ENCODE data around the gene NEU1.

DNA sequence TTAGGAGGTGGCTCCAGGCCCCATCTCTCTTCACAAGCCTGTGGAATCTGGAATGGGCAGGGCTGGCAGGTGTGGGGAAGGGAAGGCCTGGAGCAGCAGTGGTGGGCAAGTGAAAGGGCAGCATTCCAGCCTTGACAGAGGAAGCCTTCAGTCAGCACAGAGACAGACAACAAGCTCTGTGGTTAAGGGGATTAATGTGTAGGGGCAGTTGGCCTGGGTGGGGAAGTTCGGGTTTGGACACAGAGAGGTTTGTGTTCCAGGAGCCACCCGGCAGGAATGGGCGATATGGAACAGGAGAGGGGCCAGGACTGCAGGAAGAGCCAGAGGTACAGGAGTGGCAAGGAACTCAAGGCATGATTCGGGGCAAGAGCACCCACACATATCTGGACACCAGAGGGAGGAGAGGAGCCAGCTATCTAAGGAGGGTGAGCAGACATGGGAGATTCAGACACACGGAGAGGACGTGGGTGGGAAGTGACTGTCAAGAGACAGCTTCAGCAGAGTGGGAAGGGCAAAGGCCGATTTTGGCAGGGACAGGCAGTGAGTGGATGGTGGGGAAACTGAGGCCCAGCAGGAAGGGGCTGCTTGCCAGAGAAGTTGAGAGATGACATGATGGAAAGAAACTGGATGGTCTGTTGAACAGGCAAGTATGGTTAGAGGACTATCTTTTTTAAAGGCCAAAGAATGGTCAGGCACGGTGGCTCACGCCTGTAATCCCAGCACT is 18.7 kb upstream of the NEU1 start:
- TF ChIP-seq YY1 (IDR thresholded peaks at IDR 0.05; ENCODE audit: low read depth) (no peak), EP300 (IDR thresholded peaks at IDR 0.05; ENCODE audit: borderline replicate concordance) (no peak), TAF1 (IDR thresholded peaks at IDR 0.05; ENCODE audit: low read depth) (no peak), EGR1 (IDR thresholded peaks at IDR 0.05) (no peak), FOXM1 (IDR thresholded peaks at IDR 0.05; ENCODE audit: borderline replicate concordance, low read depth) (no peak), CREB1 (IDR thresholded peaks at IDR 0.05; ENCODE audit: low read depth) (no peak)
- TF ChIP-seq, protein P1, sequence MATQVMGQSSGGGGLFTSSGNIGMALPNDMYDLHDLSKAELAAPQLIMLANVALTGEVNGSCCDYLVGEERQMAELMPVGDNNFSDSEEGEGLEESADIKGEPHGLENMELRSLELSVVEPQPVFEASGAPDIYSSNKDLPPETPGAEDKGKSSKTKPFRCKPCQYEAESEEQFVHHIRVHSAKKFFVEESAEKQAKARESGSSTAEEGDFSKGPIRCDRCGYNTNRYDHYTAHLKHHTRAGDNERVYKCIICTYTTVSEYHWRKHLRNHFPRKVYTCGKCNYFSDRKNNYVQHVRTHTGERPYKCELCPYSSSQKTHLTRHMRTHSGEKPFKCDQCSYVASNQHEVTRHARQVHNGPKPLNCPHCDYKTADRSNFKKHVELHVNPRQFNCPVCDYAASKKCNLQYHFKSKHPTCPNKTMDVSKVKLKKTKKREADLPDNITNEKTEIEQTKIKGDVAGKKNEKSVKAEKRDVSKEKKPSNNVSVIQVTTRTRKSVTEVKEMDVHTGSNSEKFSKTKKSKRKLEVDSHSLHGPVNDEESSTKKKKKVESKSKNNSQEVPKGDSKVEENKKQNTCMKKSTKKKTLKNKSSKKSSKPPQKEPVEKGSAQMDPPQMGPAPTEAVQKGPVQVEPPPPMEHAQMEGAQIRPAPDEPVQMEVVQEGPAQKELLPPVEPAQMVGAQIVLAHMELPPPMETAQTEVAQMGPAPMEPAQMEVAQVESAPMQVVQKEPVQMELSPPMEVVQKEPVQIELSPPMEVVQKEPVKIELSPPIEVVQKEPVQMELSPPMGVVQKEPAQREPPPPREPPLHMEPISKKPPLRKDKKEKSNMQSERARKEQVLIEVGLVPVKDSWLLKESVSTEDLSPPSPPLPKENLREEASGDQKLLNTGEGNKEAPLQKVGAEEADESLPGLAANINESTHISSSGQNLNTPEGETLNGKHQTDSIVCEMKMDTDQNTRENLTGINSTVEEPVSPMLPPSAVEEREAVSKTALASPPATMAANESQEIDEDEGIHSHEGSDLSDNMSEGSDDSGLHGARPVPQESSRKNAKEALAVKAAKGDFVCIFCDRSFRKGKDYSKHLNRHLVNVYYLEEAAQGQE (IDR thresholded peaks at IDR 0.05; ENCODE audit: low read depth), result no peak

Measured in Ishikawa (cell line).